ENCODE results near the gene RNF10.
"Not testable (repeated sequence)": the region's sequence is repeated elsewhere in the genome, so short reads cannot be mapped to it uniquely, and the experiment has no call there.

Gene RNF10

GRCh38 chr12:120534203-120534702 lies at the start of gene RNF10:
Gene RNF10, plus strand, starts transcription at chr12:120534356. Its CDS starts 456 bp downstream, at chr12:120534812.
- no peaks in the 10 kb centered on the region for H3K36me3 ChIP-seq (ENCODE audit: control insufficient read depth, insufficient read depth, low read length)
- DNase-seq (ENCODE audit: extremely low read depth, insufficient read length), result peak; percentile 82
- peak within 1 kb of the TSS; percentile 89 for H3K4me3 ChIP-seq (replicated peaks; ENCODE audit: low read depth, low read length)
- TF ChIP-seq CTCF (IDR thresholded peaks at IDR 0.05; ENCODE audit: insufficient read depth, low read length, poor library complexity, severe bottlenecking), result no peak
- H3K27me3 ChIP-seq (replicated peaks; ENCODE audit: control insufficient read depth, insufficient read depth, low read length), result no peaks in the 10 kb centered on the region

- Histone ChIP-seq H3K4me3 (replicated peaks; ENCODE audit: low read depth, low read length) (no peak overlapping the region), H3K36me3 (ENCODE audit: control insufficient read depth, insufficient read depth, low read length) (peaks cover 2% of the 10 kb centered on the region), H3K27me3 (replicated peaks; ENCODE audit: control insufficient read depth, insufficient read depth, low read length) (no peaks in the 10 kb centered on the region)
- peak; percentile 31 for DNase-seq (ENCODE audit: extremely low read depth, insufficient read length)
- no peak for TF ChIP-seq CTCF (IDR thresholded peaks at IDR 0.05; ENCODE audit: insufficient read depth, low read length, poor library complexity, severe bottlenecking)
These were observed 47.9 kb upstream of the RNF10 start for GRCh38 chr12:120485961-120486881.

- not testable (repeated sequence) for DNase-seq (ENCODE audit: extremely low read depth, insufficient read length); H3K27me3 ChIP-seq (replicated peaks; ENCODE audit: control insufficient read depth, insufficient read depth, low read length); H3K36me3 ChIP-seq (ENCODE audit: control insufficient read depth, insufficient read depth, low read length); H3K4me3 ChIP-seq (replicated peaks; ENCODE audit: low read depth, low read length)
These were observed 46.6 kb upstream of the RNF10 start for GRCh38 chr12:120487552-120487951.

- H3K36me3 ChIP-seq (ENCODE audit: control insufficient read depth, insufficient read depth, low read length), result peaks cover 5% of the 10 kb centered on the region
- no peak for DNase-seq (ENCODE audit: extremely low read depth, insufficient read length)
- no peaks in the 10 kb centered on the region for H3K27me3 ChIP-seq (replicated peaks; ENCODE audit: control insufficient read depth, insufficient read depth, low read length)
- no peak for TF ChIP-seq CTCF (IDR thresholded peaks at IDR 0.05; ENCODE audit: insufficient read depth, low read length, poor library complexity, severe bottlenecking)
- H3K4me3 ChIP-seq (replicated peaks; ENCODE audit: low read depth, low read length), result no peak overlapping the region
These were observed 46.0 kb upstream of the RNF10 start for GRCh38 chr12:120488057-120488640.

GRCh38 chr12:120489018-120489417 lies 45.1 kb upstream of the RNF10 start:
- no peak for DNase-seq (ENCODE audit: extremely low read depth, insufficient read length)
- Histone ChIP-seq H3K27me3 (replicated peaks; ENCODE audit: control insufficient read depth, insufficient read depth, low read length) (no peaks in the 10 kb centered on the region), H3K36me3 (ENCODE audit: control insufficient read depth, insufficient read depth, low read length) (peaks cover 5% of the 10 kb centered on the region), H3K4me3 (replicated peaks; ENCODE audit: low read depth, low read length) (no peak overlapping the region)
- TF ChIP-seq CTCF (IDR thresholded peaks at IDR 0.05; ENCODE audit: insufficient read depth, low read length, poor library complexity, severe bottlenecking), result no peak

GRCh38 chr12:120490325-120490724 lies 43.8 kb upstream of the RNF10 start:
- DNase-seq (ENCODE audit: extremely low read depth, insufficient read length), result no peak
- H3K27me3 ChIP-seq (replicated peaks; ENCODE audit: control insufficient read depth, insufficient read depth, low read length), result no peaks in the 10 kb centered on the region
- peaks cover 5% of the 10 kb centered on the region for H3K36me3 ChIP-seq (ENCODE audit: control insufficient read depth, insufficient read depth, low read length)
- no peak overlapping the region for H3K4me3 ChIP-seq (replicated peaks; ENCODE audit: low read depth, low read length)
- TF ChIP-seq CTCF (IDR thresholded peaks at IDR 0.05; ENCODE audit: insufficient read depth, low read length, poor library complexity, severe bottlenecking), result no peak
